ENCODE results near the gene PPIL4. TPM values are rescaled to one million over a fixed set of nuclear protein-coding genes. Genes with fewer than 3 reads are reported as not detected.

The PPIL4 gene
- total and polyA plus RNA-seq, 2 experiments from 2014 or later, result 35.1 to 47.3 TPM

GRCh38 chr6:149565527-149566409 is 19.9 kb upstream of the PPIL4 start, which contains the start of gene GINM1:
TSS of gene GINM1 (plus strand) at chr6:149566375. CDS start at chr6:149566415, 40 bp downstream.
- Mint-ChIP-seq H3K27me3 (ENCODE audit: insufficient read depth, low read depth, poor library complexity) (peaks cover 9% of the 10 kb centered on the region), H3K27ac (peak within 1 kb of the TSS; percentile 96), H3K9me3 (no peaks in the 10 kb centered on the region), H3K4me3 (peak within 1 kb of the TSS; percentile 95), H3K36me3 (ENCODE audit: low read depth) (no peaks in the 10 kb centered on the region), H3K4me1 (peaks cover 10% of the 10 kb centered on the region; the same call in 2 of the 3 replicates)
- Histone ChIP-seq H3K27me3 (ENCODE audit: insufficient read depth) (no peaks in the 10 kb centered on the region), H3K4me2 (peak within 1 kb of the TSS; percentile 91), H3K4me3 (peak within 1 kb of the TSS; percentile 90), H3F3A (replicated peaks; ENCODE audit: low read depth) (peaks cover 12% of the 10 kb centered on the region; the same call in 1 of the 2 replicates), H4K20me1 (replicated peaks; ENCODE audit: insufficient read depth) (peaks cover 20% of the 10 kb centered on the region), H3K9me2 (ENCODE audit: insufficient read depth) (no peaks in the 10 kb centered on the region), H2AFZ (peak within 1 kb of the TSS; percentile 100), H3K4me1 (ENCODE audit: insufficient read depth) (peaks cover 16% of the 10 kb centered on the region), H3K36me3 (ENCODE audit: insufficient read depth) (no peaks in the 10 kb centered on the region; the same call in 1 of the 2 replicates), H3K27ac (ENCODE audit: low read depth) (peak within 1 kb of the TSS; percentile 94), H3K79me2 (replicated peaks; ENCODE audit: insufficient read depth) (peaks cover 38% of the 10 kb centered on the region)
- ATAC-seq (peak; percentile 83), DNase-seq (ENCODE audit: low spot score) (peak; percentile 95)
- TF ChIP-seq NANOG (IDR thresholded peaks at IDR 0.05; ENCODE audit: borderline replicate concordance) (no peak), JUNB (IDR thresholded peaks at IDR 0.05; ENCODE audit: unreplicated experiment) (no peak), CTCF (conservative IDR thresholded peaks at IDR 0.05; ENCODE audit: low read depth in 2 of 2) (peak; percentile 71 to 76)

GRCh38 chr6:149563928-149564325 is 18.1 kb upstream of the PPIL4 start:
- H3K4me2 ChIP-seq, result no peak overlapping the region
- Mint-ChIP-seq H3K27ac (no peak overlapping the region), H3K4me1 (peaks cover 10% of the 10 kb centered on the region; the same call in 2 of the 3 replicates), H3K27me3 (ENCODE audit: insufficient read depth, low read depth, poor library complexity) (peaks cover 9% of the 10 kb centered on the region), H3K4me3 (no peak overlapping the region), H3K9me3 (no peaks in the 10 kb centered on the region), H3K36me3 (ENCODE audit: low read depth) (no peaks in the 10 kb centered on the region)
- DNase-seq (ENCODE audit: low spot score), result no peak
- ATAC-seq, result no peak
- peaks cover 18% of the 10 kb centered on the region for H4K20me1 ChIP-seq (replicated peaks; ENCODE audit: insufficient read depth)
- H3K4me3 ChIP-seq, result no peak overlapping the region
- no peaks in the 10 kb centered on the region; the same call in 1 of the 2 replicates for H3K36me3 ChIP-seq (ENCODE audit: insufficient read depth)
- no peaks in the 10 kb centered on the region for H3K27me3 ChIP-seq (ENCODE audit: insufficient read depth)
- H2AFZ ChIP-seq, result no peak overlapping the region
- peaks cover 12% of the 10 kb centered on the region; the same call in 1 of the 2 replicates for H3F3A ChIP-seq (replicated peaks; ENCODE audit: low read depth)
- no peaks in the 10 kb centered on the region for H3K9me2 ChIP-seq (ENCODE audit: insufficient read depth)
- H3K4me1 ChIP-seq (ENCODE audit: insufficient read depth), result peaks cover 16% of the 10 kb centered on the region
- no peak overlapping the region for H3K27ac ChIP-seq (ENCODE audit: low read depth)
- H3K79me2 ChIP-seq (replicated peaks; ENCODE audit: insufficient read depth), result peaks cover 20% of the 10 kb centered on the region
- TF ChIP-seq ETS1 (IDR thresholded peaks at IDR 0.05) (no peak), CTCF (conservative IDR thresholded peaks at IDR 0.05; ENCODE audit: low read depth in 2 of 2) (no peak), ZNF331 (CRISPR knock-in tag; IDR thresholded peaks at IDR 0.05; ENCODE audit: low read depth) (no peak), EZH2phosphoT487 (IDR thresholded peaks at IDR 0.05; ENCODE audit: unreplicated experiment) (no peak), EZH2 (IDR thresholded peaks at IDR 0.05; ENCODE audit: low read depth, unreplicated experiment) (no peak), JUNB (IDR thresholded peaks at IDR 0.05; ENCODE audit: unreplicated experiment) (no peak)

Data from GM23338 (cell line).